LNCAP (cell line): ENCODE results near the gene CFAP54.

Experiments used
- TF ChIP-seq, protein P1 (sequence below): fragments of 450-650 bp; IDR thresholded peaks from 2 replicates; pipeline ENCODE4 v1.5.1; 2017; ENCODE audit warnings: mild to moderate bottlenecking

CFAP54 gene

DNA sequence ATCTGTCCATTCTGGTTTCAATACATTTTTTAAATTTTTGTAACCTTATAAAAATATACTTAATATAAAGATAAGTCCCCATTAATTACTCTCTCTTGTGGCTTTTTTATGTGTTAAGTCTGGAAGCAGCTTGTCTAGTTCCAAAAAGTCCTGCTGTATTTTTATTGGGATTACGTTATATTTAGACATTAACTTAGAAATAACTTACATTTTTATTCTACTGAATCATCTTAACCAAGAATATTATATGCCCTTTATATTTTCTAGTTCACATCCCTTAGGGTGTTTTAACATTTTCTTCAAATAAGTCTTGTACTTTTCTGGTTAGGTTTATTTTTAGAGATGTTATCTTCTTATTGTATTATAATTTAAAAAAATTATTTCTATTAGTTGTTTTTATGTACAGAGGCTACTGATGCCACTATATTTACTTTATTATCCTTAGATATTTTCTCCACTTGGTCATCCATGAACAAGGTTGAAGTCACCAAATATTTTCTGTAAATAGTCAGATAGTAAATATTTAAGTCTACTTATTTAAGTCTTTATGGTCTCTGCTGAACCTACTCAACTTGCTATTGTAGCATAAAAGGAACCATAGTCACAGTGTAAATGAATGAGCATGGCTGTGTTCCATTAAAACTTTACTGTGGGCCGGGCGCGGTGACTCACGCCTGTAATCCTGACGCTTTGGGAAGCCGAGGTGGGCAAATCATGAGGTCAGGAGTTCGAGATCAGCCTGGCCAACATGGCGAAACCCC is 285.3 kb downstream of the CFAP54 start:
- TF ChIP-seq, protein P1, sequence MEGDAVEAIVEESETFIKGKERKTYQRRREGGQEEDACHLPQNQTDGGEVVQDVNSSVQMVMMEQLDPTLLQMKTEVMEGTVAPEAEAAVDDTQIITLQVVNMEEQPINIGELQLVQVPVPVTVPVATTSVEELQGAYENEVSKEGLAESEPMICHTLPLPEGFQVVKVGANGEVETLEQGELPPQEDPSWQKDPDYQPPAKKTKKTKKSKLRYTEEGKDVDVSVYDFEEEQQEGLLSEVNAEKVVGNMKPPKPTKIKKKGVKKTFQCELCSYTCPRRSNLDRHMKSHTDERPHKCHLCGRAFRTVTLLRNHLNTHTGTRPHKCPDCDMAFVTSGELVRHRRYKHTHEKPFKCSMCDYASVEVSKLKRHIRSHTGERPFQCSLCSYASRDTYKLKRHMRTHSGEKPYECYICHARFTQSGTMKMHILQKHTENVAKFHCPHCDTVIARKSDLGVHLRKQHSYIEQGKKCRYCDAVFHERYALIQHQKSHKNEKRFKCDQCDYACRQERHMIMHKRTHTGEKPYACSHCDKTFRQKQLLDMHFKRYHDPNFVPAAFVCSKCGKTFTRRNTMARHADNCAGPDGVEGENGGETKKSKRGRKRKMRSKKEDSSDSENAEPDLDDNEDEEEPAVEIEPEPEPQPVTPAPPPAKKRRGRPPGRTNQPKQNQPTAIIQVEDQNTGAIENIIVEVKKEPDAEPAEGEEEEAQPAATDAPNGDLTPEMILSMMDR: no peak

DNA sequence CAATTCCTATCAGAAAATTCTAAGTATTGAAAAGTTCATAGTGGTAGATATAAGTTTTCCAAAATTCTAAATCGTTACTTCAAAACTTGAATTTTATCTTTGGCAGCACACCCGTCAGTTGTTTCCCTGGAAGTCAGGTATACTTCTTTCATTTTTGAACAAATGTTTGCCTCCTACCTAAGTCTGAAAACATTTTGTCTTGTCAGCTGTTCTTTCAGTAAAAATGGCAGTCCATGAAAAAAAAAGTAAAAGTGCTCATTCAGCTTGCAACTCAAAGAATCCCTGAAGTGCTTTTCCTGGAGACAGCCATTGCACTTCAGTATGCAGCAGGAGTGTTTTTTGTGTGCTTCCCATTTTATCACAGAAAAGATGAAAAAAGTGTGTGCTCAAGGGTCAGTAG is 287.5 kb downstream of the CFAP54 start:
- TF ChIP-seq, protein P1: no peak

DNA sequence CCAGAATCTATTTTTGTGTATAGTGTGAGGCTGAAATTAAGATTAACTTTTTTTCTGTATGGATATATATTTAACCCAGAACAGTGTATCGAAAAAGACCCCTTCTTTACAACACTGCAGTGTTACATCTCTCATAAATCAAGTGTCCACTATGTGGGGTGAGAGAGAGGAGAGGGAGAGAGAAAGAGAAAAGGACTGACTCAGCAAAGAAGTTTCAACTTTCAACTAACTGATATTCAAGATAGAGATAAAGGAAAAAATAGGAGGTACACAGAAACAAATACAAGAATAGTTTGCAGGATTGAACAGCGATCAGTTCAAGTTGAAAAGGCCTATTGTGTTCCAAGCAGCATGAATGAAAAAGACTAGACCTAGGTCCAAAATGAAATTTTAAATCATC is 291.0 kb downstream of the CFAP54 start:
- TF ChIP-seq, protein P1: no peak

DNA sequence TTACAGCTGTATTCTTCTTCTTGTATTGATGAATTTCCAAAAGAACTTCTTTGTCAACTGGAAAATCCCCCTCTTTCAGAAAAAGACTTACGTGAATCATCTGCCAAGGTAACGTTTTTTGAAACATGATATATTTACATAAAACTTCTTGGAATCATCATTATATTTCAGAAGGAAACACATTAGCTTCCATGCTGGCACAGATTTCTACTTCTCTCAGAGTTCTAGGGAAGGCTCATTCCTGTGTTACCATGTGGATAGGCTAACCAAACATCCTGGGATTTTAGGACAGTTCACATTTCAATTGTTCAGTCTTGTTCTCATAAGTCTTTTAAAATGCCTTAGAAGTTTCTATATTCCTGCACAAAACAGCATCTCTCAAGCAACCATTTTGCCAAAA is 297.4 kb downstream of the CFAP54 start:
- TF ChIP-seq, protein P1: no peak

DNA sequence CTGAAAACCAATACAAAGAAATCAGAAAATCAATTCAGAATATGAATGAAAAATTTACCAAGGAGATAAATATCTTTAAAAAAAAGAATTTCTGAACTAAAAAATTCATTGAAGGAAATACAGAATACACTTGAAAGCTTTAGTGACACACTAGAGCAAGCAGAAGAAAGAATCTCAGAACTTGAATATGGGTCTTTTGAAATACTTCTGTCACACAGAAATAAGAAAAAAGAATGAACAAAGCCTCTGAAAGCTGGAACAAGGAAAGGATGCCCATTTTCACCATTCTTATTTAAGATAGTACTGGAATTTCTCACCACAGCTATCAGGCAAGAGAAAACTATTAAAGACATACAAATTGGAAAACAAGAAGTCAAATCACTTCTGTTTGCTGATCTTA is 314.6 kb downstream of the CFAP54 start:
- TF ChIP-seq, protein P1: no peak

DNA sequence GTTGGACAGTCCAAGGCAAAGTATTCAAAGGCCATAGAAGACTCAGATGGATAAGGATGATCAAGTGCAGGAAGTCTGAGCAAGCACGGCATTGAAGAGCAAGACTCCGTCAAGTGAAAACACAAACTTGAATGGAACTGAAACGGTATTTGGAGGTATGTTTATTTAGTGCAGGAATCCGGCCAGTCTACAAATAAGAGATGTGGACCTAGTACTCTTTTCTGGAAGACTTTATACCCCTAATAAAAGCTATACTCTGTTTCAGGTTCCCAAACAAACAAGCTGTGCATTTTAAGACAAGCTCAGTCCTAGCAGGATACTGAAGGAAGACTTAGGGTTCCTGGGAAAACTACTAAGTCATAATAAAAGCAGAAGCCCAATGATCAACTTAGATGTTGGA is 316.9 kb downstream of the CFAP54 start:
- TF ChIP-seq, protein P1: no peak

DNA sequence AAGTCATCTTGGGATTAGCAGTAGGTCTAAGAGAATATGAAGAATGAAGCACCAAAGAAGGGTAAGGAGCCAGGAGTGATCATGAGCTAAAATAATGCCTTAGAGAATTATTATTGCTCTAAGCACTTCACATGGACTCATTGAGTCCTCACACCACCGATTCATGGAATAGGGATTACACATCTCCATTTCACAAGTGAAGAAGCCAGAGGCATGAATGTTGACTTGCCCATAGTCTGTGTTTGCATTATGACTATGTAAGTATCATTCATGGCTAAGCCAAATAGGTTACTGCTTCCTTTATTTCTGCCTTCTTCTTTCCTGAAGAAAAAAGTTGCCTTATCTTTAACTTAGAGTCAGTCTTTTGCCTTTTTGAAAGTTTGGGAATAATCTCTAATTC is 318.4 kb downstream of the CFAP54 start:
- TF ChIP-seq, protein P1: no peak

DNA sequence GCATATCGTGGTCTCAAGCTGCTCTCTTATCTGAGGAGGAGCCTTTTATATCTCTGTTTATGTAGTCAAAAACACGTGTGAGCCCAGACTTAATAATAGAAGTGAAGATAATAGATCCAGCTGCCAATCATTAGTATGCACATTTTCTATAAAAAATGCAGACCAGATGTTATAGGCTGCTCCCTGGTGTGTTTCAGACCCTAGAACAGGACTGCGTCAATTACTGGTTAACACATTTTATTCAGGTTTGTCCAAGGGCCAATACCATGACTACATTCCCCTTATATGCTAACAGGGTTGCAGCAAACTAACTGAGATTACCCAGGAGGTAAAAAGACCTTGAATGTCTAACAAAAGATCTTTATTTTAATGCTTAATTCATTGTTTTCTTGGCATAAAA is 319.2 kb downstream of the CFAP54 start:
- TF ChIP-seq, protein P1: no peak
